ENCODE results near the gene RSL1D1.
"Not testable (repeated sequence)": the region's sequence is repeated elsewhere in the genome, so short reads cannot be mapped to it uniquely, and the experiment has no call there.

The RSL1D1 gene

GRCh38 chr16:11843206-11843605 lies 8.1 kb downstream of the RSL1D1 start:
- DNase-seq: no peak

- DNase-seq: no peak
Measured at GRCh38 chr16:11841026-11841425, 10.3 kb downstream of the RSL1D1 start.

GRCh38 chr16:11836650-11837244 lies 14.6 kb downstream of the RSL1D1 start:
- no peak for DNase-seq

- no peak for DNase-seq
Measured at GRCh38 chr16:11835891-11836649, 15.3 kb downstream of the RSL1D1 start.

- no peak for DNase-seq
Measured at GRCh38 chr16:11835309-11835708, 16.0 kb downstream of the RSL1D1 start.

- peak; percentile 68 for DNase-seq
Measured at GRCh38 chr16:11833951-11834695, 17.2 kb downstream of the RSL1D1 start.

GRCh38 chr16:11828696-11829095 lies 22.6 kb downstream of the RSL1D1 start:
- no peak for DNase-seq

GRCh38 chr16:11825520-11826165 lies 25.7 kb downstream of the RSL1D1 start:
- DNase-seq: not testable (repeated sequence)

GRCh38 chr16:11824362-11824761 lies 27.0 kb downstream of the RSL1D1 start:
- peak; percentile 76 for DNase-seq

GRCh38 chr16:11823645-11824044 lies 27.7 kb downstream of the RSL1D1 start:
- not testable (repeated sequence) for DNase-seq

GRCh38 chr16:11819798-11820197 lies 31.5 kb downstream of the RSL1D1 start:
- DNase-seq: peak; percentile 81

- DNase-seq: not testable (repeated sequence)
Measured at GRCh38 chr16:11818970-11819369, 32.4 kb downstream of the RSL1D1 start.

GRCh38 chr16:11816123-11816522 lies 35.2 kb downstream of the RSL1D1 start:
- DNase-seq: no peak

GRCh38 chr16:11814800-11815199 lies 36.5 kb downstream of the RSL1D1 start:
- not testable (repeated sequence) for DNase-seq

GRCh38 chr16:11806721-11807120 lies 44.6 kb downstream of the RSL1D1 start:
- DNase-seq: no peak

- DNase-seq: no peak
Measured at GRCh38 chr16:11805556-11805955, 45.8 kb downstream of the RSL1D1 start.

GRCh38 chr16:11801481-11802021 lies 49.8 kb downstream of the RSL1D1 start:
- DNase-seq: no peak

- peak; percentile 25 for DNase-seq
Measured at GRCh38 chr16:11800382-11800718, 51.0 kb downstream of the RSL1D1 start.

GRCh38 chr16:11799509-11800381 lies 51.6 kb downstream of the RSL1D1 start:
- DNase-seq: peak; percentile 29

GRCh38 chr16:11799017-11799381 lies 52.3 kb downstream of the RSL1D1 start:
- no peak for DNase-seq

GRCh38 chr16:11797957-11798299 lies 53.4 kb downstream of the RSL1D1 start:
- peak; percentile 28 for DNase-seq
